Measurements from ENCODE around the gene CACUL1.

DNA sequence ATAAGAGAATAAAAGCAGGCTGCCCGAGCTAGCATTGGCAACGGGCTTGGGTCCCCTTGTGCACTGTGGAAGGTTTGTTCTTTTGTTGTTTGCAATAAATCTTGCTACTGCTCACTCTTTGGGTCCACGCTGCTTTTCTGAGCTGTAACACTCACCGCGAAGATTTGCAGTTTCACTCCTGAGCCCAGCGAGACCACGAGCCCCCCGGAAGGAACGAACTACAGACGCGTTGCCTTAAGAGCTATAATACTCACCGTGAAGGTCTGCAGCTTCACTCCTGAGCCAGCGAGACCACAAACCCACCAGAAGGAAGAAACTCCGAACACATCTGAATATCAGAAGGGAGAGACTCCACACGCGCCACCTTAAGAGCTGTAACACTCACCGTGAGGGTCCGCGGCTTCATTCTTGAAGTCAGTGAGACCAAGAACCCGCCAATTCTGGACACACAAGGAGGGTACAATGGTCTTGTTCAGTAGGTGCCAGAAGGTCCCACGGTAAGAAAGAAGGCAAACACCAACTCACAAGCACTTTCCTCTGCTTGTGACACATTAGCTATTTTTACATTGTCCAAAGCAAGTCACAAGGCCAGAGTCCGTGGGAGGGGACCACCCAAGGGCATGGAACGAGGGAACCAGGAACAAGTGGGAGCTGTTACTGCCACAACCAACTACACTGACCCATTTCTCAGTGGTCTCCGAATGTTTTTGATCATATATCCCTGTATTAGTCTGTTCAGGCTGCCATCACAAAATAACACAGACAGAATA, 29.2 kb upstream of the CACUL1 start:
- TF ChIP-seq TAF1 (IDR thresholded peaks at IDR 0.05; ENCODE audit: low read depth, low read length) (no peak), POLR2A (IDR thresholded peaks at IDR 0.05; ENCODE audit: low read depth, low read length) (no peak), POLR2AphosphoS5 (IDR thresholded peaks at IDR 0.05; ENCODE audit: low read depth, low read length) (no peak), SPI1 (IDR thresholded peaks at IDR 0.05; ENCODE audit: low read depth, low read length) (no peak), PAX5 (IDR thresholded peaks at IDR 0.05; ENCODE audit: insufficient read depth, low read length, severe bottlenecking) (no peak), POU2F2 (IDR thresholded peaks at IDR 0.05; ENCODE audit: low read depth, low read length) (no peak)

All from GM12891 (cell line).